Fibroblast of mammary gland (primary cell): Measurements from ENCODE around the gene STARD13.

Experiments used
- DNase-seq: peaks from one replicate; pipeline ENCODE4 v3.0.0-alpha.2; 2010; ENCODE audit warnings: low read depth
- H3K4me3 ChIP-seq: 2 replicates; pipeline ENCODE4 v1.5.1; 2011; ENCODE audit warnings: low read depth, mild to moderate bottlenecking, low read length, moderate library complexity; ENCODE audit not compliant: control insufficient read depth
- CTCF ChIP-seq: conservative IDR thresholded peaks from 2 replicates; pipeline ENCODE4 v1.5.1; 2011; ENCODE audit warnings: low read depth, low read length, inconsistent platforms; ENCODE audit not compliant: control insufficient read depth, insufficient read depth

Gene STARD13

GRCh38 chr13:33119856-33120543, 165.6 kb downstream of the STARD13 start:
- no peak overlapping the region for H3K4me3 ChIP-seq
- no peak for TF ChIP-seq CTCF
- no peak for DNase-seq

- no peak for DNase-seq
- TF ChIP-seq CTCF: no peak
- H3K4me3 ChIP-seq: no peak overlapping the region
Measured at GRCh38 chr13:33119022-33119781, 166.4 kb downstream of the STARD13 start.

GRCh38 chr13:33116321-33117010, 169.1 kb downstream of the STARD13 start:
- no peak for DNase-seq
- no peak overlapping the region for H3K4me3 ChIP-seq
- TF ChIP-seq CTCF: no peak

- H3K4me3 ChIP-seq: no peak overlapping the region
- no peak for TF ChIP-seq CTCF
- DNase-seq: no peak
Measured at GRCh38 chr13:33115274-33115673, 170.3 kb downstream of the STARD13 start.

GRCh38 chr13:33114146-33114545, 171.4 kb downstream of the STARD13 start:
- no peak for DNase-seq
- no peak for TF ChIP-seq CTCF
- H3K4me3 ChIP-seq: no peak overlapping the region

- H3K4me3 ChIP-seq: no peak overlapping the region
- no peak for TF ChIP-seq CTCF
- DNase-seq: no peak
Measured at GRCh38 chr13:33112766-33113165, 172.8 kb downstream of the STARD13 start.
